Tibial nerve (tissue), 4 donors: ENCODE results near the gene LLCFC1.

Experiments used
- EP300 ChIP-seq, 2 donors: sonication (generic); formaldehyde crosslinking; IDR thresholded peaks; one replicate each; pipeline ENCODE4 v1.6.1; 2017; ENCODE audit warnings: antibody characterized with exemption in 2 of 2, mild to moderate bottlenecking in 1 of 2
- POLR2A ChIP-seq, 2 donors: fragments of 450-650 bp; IDR thresholded peaks; one replicate each; pipeline ENCODE4 v1.6.1; 2017; ENCODE audit warnings: antibody characterized with exemption in 2 of 2, mild to moderate bottlenecking in 2 of 2, moderate library complexity in 2 of 2
- TF ChIP-seq, protein P1 (sequence below), 5 experiments: fragments of 200-600 bp in 3 of 5; fragments of 450-650 bp in 2 of 5; sonication (generic) in 3 of 5; IDR thresholded peaks; one replicate each; pipeline ENCODE4 v1.5.1; 2016 to 2019; ENCODE audit warnings: antibody characterized with exemption in 5 of 5, mild to moderate bottlenecking in 3 of 5, moderate library complexity in 2 of 5

DNA sequence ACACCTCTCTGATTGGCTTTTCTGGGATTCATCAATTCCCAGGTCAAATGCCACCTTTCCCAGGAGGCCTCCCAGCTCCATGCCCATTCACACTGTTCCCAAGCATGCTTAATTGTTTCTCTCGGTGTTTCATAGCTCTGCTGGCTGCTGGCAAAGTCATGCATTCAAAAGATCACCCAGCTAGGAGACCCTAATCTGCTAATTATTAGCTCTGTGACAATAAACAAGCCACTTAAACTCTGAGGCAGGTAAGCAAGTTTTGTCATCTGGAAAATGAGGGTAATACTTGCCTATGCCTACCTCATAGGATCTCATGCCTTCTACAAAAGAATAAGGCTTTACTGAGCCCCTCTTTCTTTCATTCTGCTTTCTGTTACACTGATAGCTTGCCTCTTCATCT is 23.7 kb downstream of the LLCFC1 start:
- TF ChIP-seq, protein P1, sequence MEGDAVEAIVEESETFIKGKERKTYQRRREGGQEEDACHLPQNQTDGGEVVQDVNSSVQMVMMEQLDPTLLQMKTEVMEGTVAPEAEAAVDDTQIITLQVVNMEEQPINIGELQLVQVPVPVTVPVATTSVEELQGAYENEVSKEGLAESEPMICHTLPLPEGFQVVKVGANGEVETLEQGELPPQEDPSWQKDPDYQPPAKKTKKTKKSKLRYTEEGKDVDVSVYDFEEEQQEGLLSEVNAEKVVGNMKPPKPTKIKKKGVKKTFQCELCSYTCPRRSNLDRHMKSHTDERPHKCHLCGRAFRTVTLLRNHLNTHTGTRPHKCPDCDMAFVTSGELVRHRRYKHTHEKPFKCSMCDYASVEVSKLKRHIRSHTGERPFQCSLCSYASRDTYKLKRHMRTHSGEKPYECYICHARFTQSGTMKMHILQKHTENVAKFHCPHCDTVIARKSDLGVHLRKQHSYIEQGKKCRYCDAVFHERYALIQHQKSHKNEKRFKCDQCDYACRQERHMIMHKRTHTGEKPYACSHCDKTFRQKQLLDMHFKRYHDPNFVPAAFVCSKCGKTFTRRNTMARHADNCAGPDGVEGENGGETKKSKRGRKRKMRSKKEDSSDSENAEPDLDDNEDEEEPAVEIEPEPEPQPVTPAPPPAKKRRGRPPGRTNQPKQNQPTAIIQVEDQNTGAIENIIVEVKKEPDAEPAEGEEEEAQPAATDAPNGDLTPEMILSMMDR (IDR thresholded peaks at IDR 0.05): no peak
- no peak for TF ChIP-seq POLR2A (IDR thresholded peaks at IDR 0.05)
- no peak for TF ChIP-seq EP300 (IDR thresholded peaks at IDR 0.05)
